Caco-2 (cell line): ENCODE results near the gene AUTS2. TPM values are rescaled to one million over a fixed set of nuclear protein-coding genes. Genes with fewer than 3 reads are reported as not detected.

Source experiments
- BruUV-seq: library from RNA; stranded (reverse); fragments of 400-500 nt; replicated peaks from 2 replicates; lab custom pipeline; 2021; lab: Mats Ljungman, UMichigan
- CTCF ChIA-PET: fragments of 300-600 bp; sonication (Branson Sonifier 250); formaldehyde crosslinking; loops from one replicate; lab custom pipeline; 2022; ENCODE audit warnings: antibody characterized with exemption; lab: Charles Lee
- POLR2A ChIA-PET: fragments of 300-600 bp; sonication (Branson Sonifier 250); formaldehyde crosslinking; loops from one replicate; lab custom pipeline; 2022; ENCODE audit warnings: antibody characterized with exemption; lab: Charles Lee
- DNase-seq, 2 experiments: peaks; one replicate each; pipeline versions ENCODE4 v3.0.0 to v3.0.0-alpha.2; 2020 to 2022
- H3K27me3 ChIP-seq: replicated peaks from 2 replicates; pipeline ENCODE4 v1.6.0; 2011; ENCODE audit warnings: low read length; ENCODE audit not compliant: control insufficient read depth, insufficient read depth
- H3K36me3 ChIP-seq: 2 replicates; pipeline ENCODE4 v1.5.1; 2011; ENCODE audit warnings: low read length; ENCODE audit not compliant: control insufficient read depth, insufficient read depth
- H3K4me1 ChIP-seq: fragments of 250-450 bp; sonication (Bioruptor Pico); 2 replicates; pipeline ENCODE4 v1.5.1; 2020; ENCODE audit warnings: mild to moderate bottlenecking
- H3K4me3 ChIP-seq: 2 replicates; pipeline ENCODE4 v1.5.1; 2011; ENCODE audit warnings: low read depth, mild to moderate bottlenecking, control low read depth, low read length
- H3K9me3 ChIP-seq: fragments of 250-450 bp; sonication (Bioruptor Pico); 2 replicates; pipeline ENCODE4 v1.5.1; 2020; ENCODE audit warnings: mild to moderate bottlenecking, moderate library complexity
- H3K27ac Mint-ChIP-seq: one replicate; pipeline ENCODE4 v1.8.0; 2022; ENCODE audit warnings: mixed read lengths; ENCODE audit not compliant: unreplicated experiment
- H3K27me3 Mint-ChIP-seq: one replicate; pipeline ENCODE4 v1.8.0; 2022; ENCODE audit warnings: mixed read lengths; ENCODE audit not compliant: insufficient read depth, unreplicated experiment
- H3K36me3 Mint-ChIP-seq: one replicate; pipeline ENCODE4 v1.8.0; 2022; ENCODE audit warnings: mild to moderate bottlenecking, mixed read lengths; ENCODE audit not compliant: insufficient read depth, unreplicated experiment
- H3K4me1 Mint-ChIP-seq: one replicate; pipeline ENCODE4 v1.8.0; 2022; ENCODE audit warnings: low read depth, mixed read lengths; ENCODE audit not compliant: unreplicated experiment
- H3K4me3 Mint-ChIP-seq: one replicate; pipeline ENCODE4 v1.8.0; 2022; ENCODE audit warnings: mild to moderate bottlenecking, moderate library complexity, mixed read lengths; ENCODE audit not compliant: unreplicated experiment
- H3K9me3 Mint-ChIP-seq: one replicate; pipeline ENCODE4 v1.8.0; 2022; ENCODE audit warnings: mixed read lengths; ENCODE audit not compliant: unreplicated experiment
- intact Hi-C: fragments of 100-400 bp; cut with micrococcal nuclease; formaldehyde crosslinking; loops from one replicate; pipeline ENCODE4 v1.10.0; 2022; ENCODE audit not compliant: unreplicated experiment
- total RNA-seq: library from RNA; stranded (reverse); gene quantifications from 2 replicates; pipeline ENCODE4 v1.2.3, GENCODE V29; 2022
- TF ChIP-seq, protein P1 (sequence below), 2 experiments: fragments of 200-600 bp in 1 of 2; IDR thresholded peaks; 1 replicate in 1 of 2; 2 replicates in 1 of 2; pipeline versions ENCODE4 v1.5.1 to v1.8.0; 2011 to 2022; ENCODE audit warnings: antibody characterized with exemption in 1 of 2, control low read depth in 1 of 2, inconsistent platforms in 1 of 2, low read depth in 1 of 2, low read length in 1 of 2, mild to moderate bottlenecking in 1 of 2, moderate library complexity in 1 of 2; ENCODE audit not compliant: insufficient read depth in 1 of 2, severe bottlenecking in 1 of 2, unreplicated experiment in 1 of 2

AUTS2 gene
- total RNA-seq, 1 experiment from 2014 or later = 37.1 TPM

DNA sequence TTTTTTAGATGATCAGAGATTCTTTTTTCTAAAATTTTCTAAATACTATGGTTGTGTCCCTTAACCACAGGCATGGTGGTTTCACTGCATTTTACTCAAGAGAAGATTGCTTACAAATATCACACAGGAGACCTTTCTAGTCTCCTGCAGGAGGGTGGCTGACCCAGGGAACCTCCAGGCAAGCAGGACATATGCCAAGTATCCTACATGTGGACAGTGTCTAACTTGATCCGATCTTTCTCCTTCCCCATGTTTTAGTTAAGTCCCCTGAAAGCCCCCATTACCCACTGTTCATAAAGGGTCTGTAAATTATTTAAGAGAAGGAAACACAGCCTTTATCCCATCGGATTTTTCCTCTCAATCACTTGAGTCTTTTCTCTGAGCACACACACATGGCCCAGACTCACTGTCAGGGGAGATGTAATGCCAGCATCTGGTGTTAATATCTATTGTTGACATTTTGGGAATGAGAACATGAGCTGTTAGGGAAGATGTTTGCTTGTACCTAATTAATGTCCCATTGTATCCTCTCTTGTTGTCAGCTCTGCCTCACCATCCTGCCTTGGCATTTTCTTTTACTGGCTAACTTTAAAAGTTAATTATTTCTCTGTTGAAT is 755.2 kb downstream of the AUTS2 start:
- Histone ChIP-seq H3K27me3 (no peaks in the 10 kb centered on the region), H3K9me3 (no peaks in the 10 kb centered on the region), H3K36me3 (no peaks in the 10 kb centered on the region; the same call in 1 of the 2 replicates), H3K4me3 (no peak overlapping the region), H3K4me1 (no peaks in the 10 kb centered on the region)
- H3K27me3 Mint-ChIP-seq = no peaks in the 10 kb centered on the region
- H3K4me3 Mint-ChIP-seq = no peak overlapping the region
- CTCF ChIA-PET = no interaction called here
- H3K27ac Mint-ChIP-seq = no peak overlapping the region
- POLR2A ChIA-PET = no interaction called here
- H3K4me1 Mint-ChIP-seq = no peaks in the 10 kb centered on the region
- BruUV-seq = no TSS peak
- intact Hi-C loops = no loop called here
- TF ChIP-seq, protein P1, sequence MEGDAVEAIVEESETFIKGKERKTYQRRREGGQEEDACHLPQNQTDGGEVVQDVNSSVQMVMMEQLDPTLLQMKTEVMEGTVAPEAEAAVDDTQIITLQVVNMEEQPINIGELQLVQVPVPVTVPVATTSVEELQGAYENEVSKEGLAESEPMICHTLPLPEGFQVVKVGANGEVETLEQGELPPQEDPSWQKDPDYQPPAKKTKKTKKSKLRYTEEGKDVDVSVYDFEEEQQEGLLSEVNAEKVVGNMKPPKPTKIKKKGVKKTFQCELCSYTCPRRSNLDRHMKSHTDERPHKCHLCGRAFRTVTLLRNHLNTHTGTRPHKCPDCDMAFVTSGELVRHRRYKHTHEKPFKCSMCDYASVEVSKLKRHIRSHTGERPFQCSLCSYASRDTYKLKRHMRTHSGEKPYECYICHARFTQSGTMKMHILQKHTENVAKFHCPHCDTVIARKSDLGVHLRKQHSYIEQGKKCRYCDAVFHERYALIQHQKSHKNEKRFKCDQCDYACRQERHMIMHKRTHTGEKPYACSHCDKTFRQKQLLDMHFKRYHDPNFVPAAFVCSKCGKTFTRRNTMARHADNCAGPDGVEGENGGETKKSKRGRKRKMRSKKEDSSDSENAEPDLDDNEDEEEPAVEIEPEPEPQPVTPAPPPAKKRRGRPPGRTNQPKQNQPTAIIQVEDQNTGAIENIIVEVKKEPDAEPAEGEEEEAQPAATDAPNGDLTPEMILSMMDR (IDR thresholded peaks at IDR 0.05; ENCODE audit: insufficient read depth in 1 of 2, low read depth in 1 of 2, low read length in 1 of 2, severe bottlenecking in 1 of 2, unreplicated experiment in 1 of 2) = no peak
- peaks cover 6% of the 10 kb centered on the region for H3K9me3 Mint-ChIP-seq
- DNase-seq = no peak
- no peaks in the 10 kb centered on the region for H3K36me3 Mint-ChIP-seq

DNA sequence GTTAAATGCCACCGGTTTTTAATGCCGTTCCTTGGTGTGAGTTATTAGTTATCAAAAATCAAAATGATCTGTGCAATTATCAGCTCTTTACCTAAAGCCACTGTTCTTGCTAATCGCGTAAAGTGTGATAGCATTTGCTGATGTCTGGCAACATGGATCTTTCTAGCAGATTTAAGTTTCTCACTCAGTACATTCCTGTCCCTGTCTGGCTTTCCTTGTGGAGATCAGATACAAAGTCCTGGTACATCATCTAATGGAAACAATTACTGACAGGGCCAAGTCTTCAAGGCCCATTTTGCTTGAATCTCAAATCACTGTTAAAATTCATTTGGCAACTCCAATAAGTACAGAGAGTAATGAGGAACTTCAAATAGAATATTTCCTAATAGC is 755.7 kb downstream of the AUTS2 start:
- no peak for DNase-seq

DNA sequence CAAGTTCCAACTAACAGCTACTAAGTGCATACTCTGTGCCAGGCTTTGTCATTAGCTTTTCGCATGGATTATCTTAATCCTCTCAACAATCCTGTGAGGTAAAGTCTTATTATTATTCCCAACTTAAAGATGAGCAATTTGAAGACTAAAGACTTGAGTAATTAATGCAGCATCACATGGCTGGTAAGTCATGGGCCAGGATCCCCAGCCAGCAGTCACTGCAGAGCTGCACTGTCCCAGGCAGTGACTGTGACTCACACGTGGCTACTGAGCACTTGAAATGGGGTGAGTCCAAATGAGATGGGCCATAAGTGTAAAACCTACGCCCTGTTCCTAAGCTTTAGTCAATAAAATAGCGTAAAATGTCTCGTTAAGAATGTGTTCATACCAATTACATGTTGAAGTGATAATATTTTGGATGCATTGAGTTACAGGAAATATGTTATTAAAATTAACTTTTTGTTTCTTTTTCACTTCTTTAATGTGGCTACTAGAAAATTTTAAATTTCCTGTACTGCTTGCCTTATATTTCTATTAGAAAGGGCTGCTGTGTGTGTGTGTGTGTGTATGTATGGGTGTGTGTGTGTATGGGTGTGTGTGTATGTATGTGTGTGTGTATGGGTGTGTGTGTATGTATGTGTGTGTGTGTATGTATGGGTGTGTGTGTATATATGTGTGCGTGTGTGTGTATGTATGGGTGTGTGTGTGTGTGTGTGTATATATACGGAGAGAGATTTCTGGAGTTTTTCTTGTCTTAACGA is 756.3 kb downstream of the AUTS2 start:
- Histone ChIP-seq H3K27me3 (no peaks in the 10 kb centered on the region), H3K4me3 (no peak overlapping the region), H3K4me1 (no peaks in the 10 kb centered on the region), H3K9me3 (no peaks in the 10 kb centered on the region), H3K36me3 (no peaks in the 10 kb centered on the region; the same call in 1 of the 2 replicates)
- ChIA-PET POLR2A (no interaction called here), CTCF (no interaction called here)
- peak overlapping the region; percentile 84 for H3K27ac Mint-ChIP-seq
- DNase-seq = no peak
- intact Hi-C loops = no loop called here
- peaks cover 8% of the 10 kb centered on the region for H3K9me3 Mint-ChIP-seq
- no TSS peak for BruUV-seq
- no peaks in the 10 kb centered on the region for H3K4me1 Mint-ChIP-seq
- TF ChIP-seq, protein P1 (IDR thresholded peaks at IDR 0.05; ENCODE audit: insufficient read depth in 1 of 2, low read depth in 1 of 2, low read length in 1 of 2, severe bottlenecking in 1 of 2, unreplicated experiment in 1 of 2) = no peak
- H3K4me3 Mint-ChIP-seq = no peak overlapping the region
- no peaks in the 10 kb centered on the region for H3K36me3 Mint-ChIP-seq
- no peaks in the 10 kb centered on the region for H3K27me3 Mint-ChIP-seq

More for the DNA sequence above, 755.7 kb downstream of the AUTS2 start:
- TF ChIP-seq, protein P1 (IDR thresholded peaks at IDR 0.05; ENCODE audit: insufficient read depth in 1 of 2, low read depth in 1 of 2, low read length in 1 of 2, severe bottlenecking in 1 of 2, unreplicated experiment in 1 of 2) = no peak
- BruUV-seq = no TSS peak
- CTCF ChIA-PET = no interaction called here
- no peaks in the 10 kb centered on the region for H3K36me3 Mint-ChIP-seq
- H3K4me3 Mint-ChIP-seq = no peak overlapping the region
- no peaks in the 10 kb centered on the region for H3K27me3 ChIP-seq
- intact Hi-C loops = no loop called here
- H3K9me3 ChIP-seq = no peaks in the 10 kb centered on the region
- H3K4me3 ChIP-seq = no peak overlapping the region
- no peaks in the 10 kb centered on the region for H3K4me1 Mint-ChIP-seq
- H3K4me1 ChIP-seq = no peaks in the 10 kb centered on the region
- POLR2A ChIA-PET = no interaction called here
- H3K27ac Mint-ChIP-seq = no peak overlapping the region
- no peaks in the 10 kb centered on the region; the same call in 1 of the 2 replicates for H3K36me3 ChIP-seq
- no peaks in the 10 kb centered on the region for H3K27me3 Mint-ChIP-seq
- H3K9me3 Mint-ChIP-seq = peaks cover 8% of the 10 kb centered on the region
